T-helper 17 cell (primary cell): ENCODE results near the gene STX4. TPM values are rescaled to one million over a fixed set of nuclear protein-coding genes. Genes with fewer than 3 reads are reported as not detected.
A peak's percentile ranks its signal among the peaks of the same experiment; 100 is the strongest.

Source experiments
- ATAC-seq: fragments of 150-1000 bp; cut with Tn5 transposase; 2 replicates; pipeline ENCODE4 v1.10.0; 2021; ENCODE audit warnings: mild to moderate bottlenecking, moderate library complexity
- DNase-seq, 3 donors: peaks; one replicate each; pipeline versions ENCODE4 v3.0.0 to v3.0.0-alpha.2; 2020 to 2021
- H3K9me3 ChIP-seq: one replicate; pipeline ENCODE4 v1.7.0; 2013; ENCODE audit warnings: low read length, mild to moderate bottlenecking; ENCODE audit not compliant: control insufficient read depth, poor library complexity, severe bottlenecking
- H3K27ac Mint-ChIP-seq: one replicate; pipeline ENCODE4 v1.8.0; 2022; ENCODE audit warnings: mild to moderate bottlenecking, moderate library complexity, mixed read lengths
- H3K27me3 Mint-ChIP-seq: one replicate; pipeline ENCODE4 v1.8.0; 2022; ENCODE audit warnings: mixed read lengths
- H3K36me3 Mint-ChIP-seq: one replicate; pipeline ENCODE4 v1.8.0; 2022; ENCODE audit warnings: low read depth, mixed read lengths
- H3K4me1 Mint-ChIP-seq: one replicate; pipeline ENCODE4 v1.8.0; 2022; ENCODE audit warnings: mild to moderate bottlenecking, mixed read lengths
- H3K4me3 Mint-ChIP-seq: one replicate; pipeline ENCODE4 v1.8.0; 2022; ENCODE audit warnings: mild to moderate bottlenecking, moderate library complexity, mixed read lengths
- total RNA-seq, 4 donors: library from RNA in 2 of 4; stranded (reverse) in 2 of 4; gene quantifications; one replicate each; pipeline ENCODE4 v1.2.3 and lab custom pipeline; 2022 to 2026

The STX4 gene
- total RNA-seq, 2 donors from 2014 or later = 72.0 to 72.1 TPM

DNA sequence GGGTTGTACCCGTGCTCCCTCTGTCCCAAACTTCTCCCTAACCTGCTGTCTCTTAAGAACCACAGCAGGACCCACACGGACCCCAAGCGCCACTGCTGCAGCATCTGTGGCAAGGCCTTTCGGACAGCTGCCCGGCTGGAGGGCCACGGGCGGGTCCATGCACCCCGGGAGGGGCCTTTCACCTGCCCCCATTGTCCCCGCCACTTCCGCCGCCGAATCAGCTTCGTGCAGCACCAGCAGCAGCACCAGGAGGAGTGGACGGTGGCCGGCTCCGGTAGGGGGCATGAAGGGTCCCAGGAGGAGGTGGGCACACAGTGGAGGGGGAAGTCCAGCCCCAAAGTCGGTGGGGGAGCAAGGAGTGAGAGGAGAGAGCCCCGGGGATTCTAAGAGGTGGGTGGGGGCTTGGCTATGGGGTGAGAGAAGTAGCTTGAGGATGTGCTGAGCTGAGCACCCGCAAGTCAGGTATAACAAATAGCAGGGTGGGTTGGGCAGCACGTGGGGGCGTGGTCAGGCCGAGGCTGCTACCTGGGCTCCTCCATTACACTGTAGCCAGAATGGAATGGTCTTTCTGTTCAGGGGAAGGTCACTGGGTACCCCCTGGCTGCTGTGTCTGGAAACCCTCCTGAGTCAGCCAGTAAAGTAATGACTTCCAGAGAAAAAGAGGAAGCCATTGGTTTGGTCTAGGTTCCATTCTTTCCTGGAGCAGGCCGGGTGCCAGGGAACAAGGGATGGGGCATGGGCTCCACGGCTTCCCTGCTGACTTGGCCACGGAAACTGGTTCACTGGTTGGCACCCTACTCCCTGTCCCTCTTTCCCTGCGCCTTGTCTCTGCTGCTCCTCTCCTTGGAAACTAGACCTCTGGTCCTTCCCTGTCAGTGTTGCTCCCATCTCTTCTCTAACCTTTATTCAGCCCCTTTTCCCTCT, 48.3 kb downstream of the STX4 start:
- peaks cover 2% of the 10 kb centered on the region for H3K36me3 Mint-ChIP-seq
- H3K27ac Mint-ChIP-seq = peak overlapping the region; percentile 45
- H3K4me3 Mint-ChIP-seq = no peak overlapping the region
- ATAC-seq (no peak), DNase-seq (no peak)
- H3K9me3 ChIP-seq = no peaks in the 10 kb centered on the region
- H3K4me1 Mint-ChIP-seq = peaks cover 11% of the 10 kb centered on the region
- H3K27me3 Mint-ChIP-seq = no peaks in the 10 kb centered on the region

- no peak overlapping the region for H3K4me3 Mint-ChIP-seq
- ATAC-seq = no peak
- peaks cover 2% of the 10 kb centered on the region for H3K36me3 Mint-ChIP-seq
- no peaks in the 10 kb centered on the region for H3K27me3 Mint-ChIP-seq
- peak overlapping the region; percentile 45 for H3K27ac Mint-ChIP-seq
- peaks cover 11% of the 10 kb centered on the region for H3K4me1 Mint-ChIP-seq
- no peak for DNase-seq
- H3K9me3 ChIP-seq = no peaks in the 10 kb centered on the region
Measured at GRCh38 chr16:31082368-31083045, 49.1 kb downstream of the STX4 start.

DNA sequence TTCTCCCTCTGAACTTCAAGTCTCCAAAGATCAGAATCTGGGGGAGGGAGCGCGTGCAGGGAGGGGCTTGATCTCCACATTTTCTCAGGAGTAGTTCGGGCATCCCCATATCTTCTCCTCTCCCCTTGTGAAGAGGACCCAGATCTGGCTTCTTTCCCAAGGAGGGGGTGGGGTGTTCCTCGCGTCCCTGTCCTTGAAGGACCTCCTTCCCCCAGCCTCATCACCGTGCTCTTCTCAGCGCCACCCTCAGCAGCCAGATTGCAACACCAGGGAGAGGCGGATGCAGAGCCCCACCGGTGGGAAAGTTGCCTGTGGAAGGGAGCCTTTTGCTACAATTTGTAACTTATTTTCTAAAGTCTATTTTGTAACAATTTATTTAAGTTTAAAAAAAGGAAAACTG, 49.7 kb downstream of the STX4 start:
- Mint-ChIP-seq H3K4me1 (peaks cover 8% of the 10 kb centered on the region), H3K27me3 (no peaks in the 10 kb centered on the region), H3K36me3 (peaks cover 2% of the 10 kb centered on the region), H3K27ac (no peak overlapping the region), H3K4me3 (no peak overlapping the region)
- no peaks in the 10 kb centered on the region for H3K9me3 ChIP-seq
- no peak for ATAC-seq
- DNase-seq = no peak

GRCh38 chr16:31083556-31083955, 50.2 kb downstream of the STX4 start:
- no peak for DNase-seq
- Mint-ChIP-seq H3K36me3 (peaks cover 2% of the 10 kb centered on the region), H3K4me1 (peaks cover 8% of the 10 kb centered on the region), H3K27me3 (no peaks in the 10 kb centered on the region), H3K27ac (no peak overlapping the region), H3K4me3 (no peak overlapping the region)
- H3K9me3 ChIP-seq = no peaks in the 10 kb centered on the region
- no peak for ATAC-seq

GRCh38 chr16:31083981-31084380, 50.6 kb downstream of the STX4 start:
- Mint-ChIP-seq H3K27me3 (no peaks in the 10 kb centered on the region), H3K27ac (no peak overlapping the region), H3K36me3 (peaks cover 2% of the 10 kb centered on the region), H3K4me3 (no peak overlapping the region), H3K4me1 (peaks cover 8% of the 10 kb centered on the region)
- no peaks in the 10 kb centered on the region for H3K9me3 ChIP-seq
- no peak for DNase-seq
- no peak for ATAC-seq

- H3K4me1 Mint-ChIP-seq = peaks cover 8% of the 10 kb centered on the region
- no peak overlapping the region for H3K27ac Mint-ChIP-seq
- no peak for ATAC-seq
- H3K36me3 Mint-ChIP-seq = peaks cover 2% of the 10 kb centered on the region
- no peaks in the 10 kb centered on the region for H3K27me3 Mint-ChIP-seq
- no peak overlapping the region for H3K4me3 Mint-ChIP-seq
- no peak for DNase-seq
- H3K9me3 ChIP-seq = no peaks in the 10 kb centered on the region
Measured at GRCh38 chr16:31084584-31085302, 51.4 kb downstream of the STX4 start.

GRCh38 chr16:31085411-31085810, 52.1 kb downstream of the STX4 start:
- ATAC-seq (no peak), DNase-seq (no peak)
- no peaks in the 10 kb centered on the region for H3K27me3 Mint-ChIP-seq
- no peaks in the 10 kb centered on the region for H3K9me3 ChIP-seq
- no peak overlapping the region for H3K27ac Mint-ChIP-seq
- H3K36me3 Mint-ChIP-seq = peaks cover 2% of the 10 kb centered on the region
- peaks cover 8% of the 10 kb centered on the region for H3K4me1 Mint-ChIP-seq
- no peak overlapping the region for H3K4me3 Mint-ChIP-seq

DNA sequence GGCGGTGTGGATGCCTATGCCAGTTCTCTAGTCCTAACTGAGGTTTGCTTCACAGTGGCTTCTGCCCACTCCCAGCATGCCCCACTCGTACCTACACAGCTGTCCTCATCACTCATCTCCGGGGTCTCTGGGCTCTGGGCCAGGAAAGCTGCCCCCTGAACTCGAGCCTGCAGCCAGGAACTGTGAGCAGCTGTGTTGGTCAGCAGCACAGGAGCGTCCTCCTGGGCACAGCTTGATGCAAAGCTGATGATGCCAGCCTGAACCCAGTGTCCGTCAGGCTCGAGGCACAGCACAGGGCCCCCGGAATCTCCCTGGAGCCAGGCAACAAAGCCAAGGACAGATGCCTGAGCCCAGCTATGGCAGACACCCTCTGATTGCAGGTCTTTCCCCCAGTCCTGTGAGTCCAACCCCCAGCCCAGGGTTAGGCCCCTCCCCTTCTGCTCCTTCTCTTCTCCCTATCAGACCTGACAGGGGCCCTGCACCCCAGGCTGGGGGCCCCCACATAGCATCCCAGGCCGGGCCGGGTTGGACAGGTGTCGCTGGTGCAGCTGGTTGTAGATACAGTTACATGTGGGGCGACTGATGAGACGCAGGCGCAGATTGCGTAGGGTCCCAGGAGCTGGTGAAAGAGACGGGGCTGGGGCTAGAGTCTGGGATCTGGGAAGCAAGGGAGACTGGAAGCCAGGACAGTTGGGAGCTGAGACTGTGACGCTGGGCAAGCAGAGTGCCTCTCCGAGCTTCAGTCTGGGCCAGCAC, 52.7 kb downstream of the STX4 start:
- ATAC-seq (no peak), DNase-seq (no peak)
- no peaks in the 10 kb centered on the region for H3K9me3 ChIP-seq
- peaks cover 8% of the 10 kb centered on the region for H3K4me1 Mint-ChIP-seq
- no peak overlapping the region for H3K4me3 Mint-ChIP-seq
- H3K27ac Mint-ChIP-seq = no peak overlapping the region
- peaks cover 2% of the 10 kb centered on the region for H3K36me3 Mint-ChIP-seq
- H3K27me3 Mint-ChIP-seq = no peaks in the 10 kb centered on the region

- no peaks in the 10 kb centered on the region for H3K27me3 Mint-ChIP-seq
- no peak for ATAC-seq
- no peak for DNase-seq
- no peaks in the 10 kb centered on the region for H3K9me3 ChIP-seq
- H3K36me3 Mint-ChIP-seq = peaks cover 2% of the 10 kb centered on the region
- peaks cover 8% of the 10 kb centered on the region for H3K4me1 Mint-ChIP-seq
- no peak overlapping the region for H3K27ac Mint-ChIP-seq
- H3K4me3 Mint-ChIP-seq = no peak overlapping the region
Measured at GRCh38 chr16:31086629-31086906, 53.2 kb downstream of the STX4 start.

DNA sequence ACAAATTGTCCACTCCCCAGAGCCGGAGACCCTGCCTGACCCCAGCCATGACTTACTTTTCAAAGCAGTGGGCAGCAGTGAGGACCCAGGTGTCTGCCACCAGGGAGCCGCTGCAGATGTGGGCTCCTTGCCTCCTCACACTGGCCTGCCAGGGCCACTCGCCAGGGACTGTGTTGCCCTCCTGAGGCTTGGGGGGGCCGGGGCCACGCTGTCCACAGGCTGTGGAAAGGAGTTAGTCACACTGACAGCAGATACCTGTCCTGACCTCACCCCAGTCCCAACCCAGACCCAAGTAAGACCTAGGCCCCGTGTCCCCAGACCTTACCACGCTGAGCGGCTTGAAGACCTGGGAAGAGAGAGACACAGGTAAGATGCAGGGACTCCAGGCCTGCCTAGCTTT, 54.1 kb downstream of the STX4 start:
- no peak for ATAC-seq
- no peak for DNase-seq
- no peaks in the 10 kb centered on the region for H3K27me3 Mint-ChIP-seq
- no peaks in the 10 kb centered on the region for H3K9me3 ChIP-seq
- H3K4me1 Mint-ChIP-seq = peaks cover 3% of the 10 kb centered on the region
- peaks cover 2% of the 10 kb centered on the region for H3K36me3 Mint-ChIP-seq
- H3K4me3 Mint-ChIP-seq = no peak overlapping the region
- no peak overlapping the region for H3K27ac Mint-ChIP-seq

GRCh38 chr16:31087971-31088370, 54.6 kb downstream of the STX4 start:
- Mint-ChIP-seq H3K4me3 (no peak overlapping the region), H3K27ac (no peak overlapping the region), H3K36me3 (peaks cover 2% of the 10 kb centered on the region), H3K27me3 (no peaks in the 10 kb centered on the region), H3K4me1 (peaks cover 2% of the 10 kb centered on the region)
- DNase-seq (no peak), ATAC-seq (no peak)
- no peaks in the 10 kb centered on the region for H3K9me3 ChIP-seq

- ATAC-seq (no peak), DNase-seq (no peak)
- H3K4me3 Mint-ChIP-seq = no peak within 1 kb of the TSS
- H3K9me3 ChIP-seq = no peaks in the 10 kb centered on the region
- H3K27ac Mint-ChIP-seq = peak within 1 kb of the TSS; percentile 68
- H3K4me1 Mint-ChIP-seq = peaks cover 3% of the 10 kb centered on the region
- peaks cover 2% of the 10 kb centered on the region for H3K36me3 Mint-ChIP-seq
- H3K27me3 Mint-ChIP-seq = no peaks in the 10 kb centered on the region
Measured at GRCh38 chr16:31088459-31089183, 55.3 kb downstream of the STX4 start, which contains the start of gene PRSS53. Gene PRSS53 (minus strand): TSS chr16:31088943. CDS start chr16:31088809, 134 bp downstream.
